DMS153 treated with DMSO at 0.1 percent for 48 hours (cell line): ENCODE data around the gene PRKAG2.

ENCODE experiments used
- DNase-seq: peaks from one replicate; lab custom pipeline; 2025; ENCODE audit not compliant: unreplicated experiment; lab: John Stamatoyannopoulos, UW

The PRKAG2 gene

DNA sequence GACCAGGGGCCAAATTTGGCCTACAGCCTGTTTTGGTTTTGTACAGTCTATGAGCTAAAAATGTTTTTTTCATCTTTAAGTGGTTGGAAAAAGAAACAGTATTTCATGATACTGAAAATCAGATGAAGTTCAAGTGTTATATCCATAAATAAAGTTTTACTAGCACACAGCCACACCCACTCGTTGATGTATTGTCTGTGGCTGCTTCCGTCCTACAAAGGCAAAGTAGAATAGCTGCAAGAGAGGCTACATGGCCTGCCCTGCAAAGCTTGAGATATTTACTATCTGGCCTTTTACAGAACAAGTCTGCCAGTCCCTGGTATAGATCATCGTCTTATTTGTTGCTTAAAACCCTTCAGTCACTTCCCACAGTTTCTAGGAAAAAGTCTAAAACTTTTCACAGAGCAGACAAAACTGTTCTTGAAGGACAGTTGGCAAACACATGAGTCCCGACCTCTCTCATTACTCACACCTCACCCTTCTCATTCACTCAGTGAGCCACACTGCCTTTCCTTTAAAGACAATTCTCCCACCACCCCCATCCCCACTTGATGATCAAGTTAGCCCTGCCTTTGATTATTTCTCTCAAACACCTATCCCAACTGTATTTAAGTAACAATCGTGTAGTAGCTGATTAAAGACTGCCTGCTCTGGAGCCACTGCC lies 367.1 kb downstream of the PRKAG2 start:
- DNase-seq: no peak

DNA sequence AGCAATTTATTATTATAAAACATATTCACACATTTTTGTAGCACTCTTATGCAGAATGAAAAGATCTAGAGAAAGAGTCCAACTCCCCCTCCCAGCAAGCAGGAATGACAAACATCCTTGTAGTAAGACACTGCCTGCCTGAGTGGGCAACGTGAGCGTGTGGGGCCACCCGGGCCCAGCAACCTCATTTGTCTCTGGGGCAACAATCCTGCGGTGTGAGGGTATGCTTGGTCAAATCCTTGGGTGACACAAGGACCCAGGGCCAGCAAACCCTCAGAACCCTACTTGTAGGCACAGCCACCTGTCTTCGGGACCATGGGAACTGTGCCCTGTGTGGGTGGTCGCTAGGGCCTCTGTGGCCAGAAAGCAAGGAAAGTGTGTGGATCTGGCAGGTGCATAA lies 367.9 kb downstream of the PRKAG2 start:
- DNase-seq: no peak

DNA sequence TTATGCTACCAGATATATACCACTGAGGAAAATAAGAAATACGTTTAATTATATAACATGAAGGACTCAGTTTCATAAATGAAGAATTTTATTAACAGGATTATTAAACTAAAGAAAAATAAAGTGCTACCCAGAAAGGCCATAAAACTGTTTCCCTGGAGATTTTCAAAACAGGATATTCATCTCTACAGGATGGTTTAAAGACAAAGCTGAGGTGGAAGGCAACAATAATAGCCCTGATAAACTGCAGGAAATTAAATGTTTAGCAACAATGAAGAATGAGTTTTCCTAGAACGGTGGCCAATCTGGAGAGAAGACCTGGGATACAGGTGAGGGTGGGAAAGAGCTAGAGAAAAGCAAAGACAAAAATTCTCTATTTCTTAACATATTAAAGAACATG lies 369.1 kb downstream of the PRKAG2 start:
- DNase-seq: no peak

DNA sequence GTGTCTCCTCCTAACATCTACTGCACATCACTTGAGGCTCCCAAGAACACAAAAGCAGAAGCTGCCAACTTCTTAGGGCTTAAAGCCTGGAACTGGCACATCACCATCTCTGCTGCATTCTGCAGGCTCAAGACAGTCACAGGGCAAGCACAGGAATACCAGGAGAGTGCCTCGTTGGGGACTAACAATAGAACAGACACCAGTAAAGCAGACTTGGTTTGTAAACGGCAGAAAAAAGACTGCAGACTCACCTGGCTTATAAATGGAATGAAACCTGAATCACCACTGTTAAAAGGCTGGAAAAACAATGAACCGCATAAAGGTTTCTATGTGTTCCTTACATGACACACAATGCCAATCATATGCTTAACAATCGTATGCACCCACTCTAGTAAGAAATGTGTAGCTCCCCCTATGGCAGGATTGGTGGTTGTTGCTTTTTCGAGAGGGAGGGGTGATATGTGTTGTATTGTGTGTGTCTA lies 370.0 kb downstream of the PRKAG2 start:
- peak; percentile 22 for DNase-seq
